GM20431 (cell line): ENCODE measurements around the gene CTF1.

ENCODE experiments used
- in situ Hi-C: fragments of 300-500 bp; cut with MseI, MboI; formaldehyde crosslinking; loops from one replicate; pipeline ENCODE4 v1.15.0; 2020; ENCODE audit warnings: low sequenced_read_pairs; ENCODE audit not compliant: unreplicated experiment

CTF1 gene

GRCh38 chr16:30903596-30903995 is 7.2 kb downstream of the CTF1 start:
- in situ Hi-C loops, result no loop called here

- in situ Hi-C loops, result no loop called here
Measured at GRCh38 chr16:30904114-30904780, 7.8 kb downstream of the CTF1 start.

GRCh38 chr16:30907064-30907463 is 10.7 kb downstream of the CTF1 start:
- in situ Hi-C loops, result loop anchor here (5.0 kb wide), 1 partner anchor 60 kb away; no protein-coding TSS in a partner anchor

GRCh38 chr16:30910427-30911029 is 14.1 kb downstream of the CTF1 start:
- in situ Hi-C loops, result no loop called here

GRCh38 chr16:30912794-30913412 is 16.5 kb downstream of the CTF1 start:
- in situ Hi-C loops, result no loop called here

- in situ Hi-C loops, result no loop called here
Measured at GRCh38 chr16:30914830-30915229, 18.4 kb downstream of the CTF1 start.

GRCh38 chr16:30918614-30919013 is 22.2 kb downstream of the CTF1 start:
- in situ Hi-C loops, result no loop called here

GRCh38 chr16:30920891-30921290 is 24.5 kb downstream of the CTF1 start:
- in situ Hi-C loops, result no loop called here

- in situ Hi-C loops, result no loop called here
Measured at GRCh38 chr16:30921459-30921747, 25.0 kb downstream of the CTF1 start.

GRCh38 chr16:30921748-30922419 is 25.5 kb downstream of the CTF1 start:
- in situ Hi-C loops, result no loop called here

GRCh38 chr16:30922420-30922959 is 26.1 kb downstream of the CTF1 start:
- in situ Hi-C loops, result no loop called here

- in situ Hi-C loops, result no loop called here
Measured at GRCh38 chr16:30922960-30923535, 26.6 kb downstream of the CTF1 start.

GRCh38 chr16:30923554-30924075 is 27.2 kb downstream of the CTF1 start, which contains the start of gene FBXL19:
Gene FBXL19, plus strand, starts transcription at chr16:30923572. Its CDS starts 2,183 bp downstream, at chr16:30925755.
- in situ Hi-C loops, result no loop called here

- in situ Hi-C loops, result no loop called here
Measured at GRCh38 chr16:30924076-30924912, 27.9 kb downstream of the CTF1 start.

GRCh38 chr16:30924913-30925631 is 28.7 kb downstream of the CTF1 start:
- in situ Hi-C loops, result no loop called here

GRCh38 chr16:30925632-30925987 is 29.2 kb downstream of the CTF1 start:
- in situ Hi-C loops, result no loop called here

- in situ Hi-C loops, result no loop called here
Measured at GRCh38 chr16:30925995-30926811, 29.8 kb downstream of the CTF1 start.
